ENCODE data around the gene ISOC2.
A peak's percentile ranks its signal among the peaks of the same experiment; 100 is the strongest.
"Not testable (repeated sequence)": the region's sequence is repeated elsewhere in the genome, so short reads cannot be mapped to it uniquely, and the experiment has no call there.

ISOC2 gene, protein sequence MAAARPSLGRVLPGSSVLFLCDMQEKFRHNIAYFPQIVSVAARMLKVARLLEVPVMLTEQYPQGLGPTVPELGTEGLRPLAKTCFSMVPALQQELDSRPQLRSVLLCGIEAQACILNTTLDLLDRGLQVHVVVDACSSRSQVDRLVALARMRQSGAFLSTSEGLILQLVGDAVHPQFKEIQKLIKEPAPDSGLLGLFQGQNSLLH

DNA sequence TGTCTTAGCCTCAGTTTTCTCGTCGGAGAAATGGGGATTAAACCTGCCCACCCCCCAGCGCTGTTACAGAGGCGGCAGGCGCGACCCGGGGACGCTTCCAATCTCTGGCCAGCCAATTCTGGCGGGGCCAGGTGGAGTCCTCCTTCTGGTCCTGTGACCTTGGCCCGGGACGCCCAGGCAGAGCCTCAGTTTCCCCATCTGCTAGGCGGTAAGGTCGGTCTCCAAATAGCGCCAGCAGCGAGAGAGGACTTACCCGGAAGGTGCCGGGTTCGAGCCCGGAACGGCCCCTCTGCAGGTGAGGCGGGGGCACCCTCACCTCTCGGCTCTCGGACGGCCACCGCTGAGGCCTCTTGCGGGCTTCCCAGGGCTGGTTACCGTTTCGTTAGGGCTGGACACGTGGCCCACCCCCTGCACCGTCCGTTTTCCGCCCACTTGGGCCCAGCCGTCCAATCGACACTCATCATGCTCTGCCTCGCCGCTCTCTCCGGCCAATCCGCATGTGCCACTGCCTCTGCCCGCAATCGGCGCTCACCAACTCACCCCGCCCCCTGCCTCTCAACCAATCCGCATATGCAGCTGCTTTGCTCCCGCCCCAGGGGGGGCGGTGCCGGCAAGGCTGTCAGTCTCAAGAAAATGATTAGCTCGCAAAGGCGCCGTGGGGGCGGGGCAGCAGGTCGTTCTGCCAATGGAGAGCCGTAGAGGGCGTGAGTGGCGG, at the start of gene ISOC2:
ISOC2 (minus strand) TSS at position 384 of the 715 bp plus-strand sequence. CDS start 5,156 bp downstream, outside the sequence.
- DNase-seq (ENCODE audit: low read depth), result peak; percentile 100

GRCh38 chr19:55508120-55508519, 46.7 kb upstream of the ISOC2 start:
- no peak for DNase-seq (ENCODE audit: low read depth)

DNA sequence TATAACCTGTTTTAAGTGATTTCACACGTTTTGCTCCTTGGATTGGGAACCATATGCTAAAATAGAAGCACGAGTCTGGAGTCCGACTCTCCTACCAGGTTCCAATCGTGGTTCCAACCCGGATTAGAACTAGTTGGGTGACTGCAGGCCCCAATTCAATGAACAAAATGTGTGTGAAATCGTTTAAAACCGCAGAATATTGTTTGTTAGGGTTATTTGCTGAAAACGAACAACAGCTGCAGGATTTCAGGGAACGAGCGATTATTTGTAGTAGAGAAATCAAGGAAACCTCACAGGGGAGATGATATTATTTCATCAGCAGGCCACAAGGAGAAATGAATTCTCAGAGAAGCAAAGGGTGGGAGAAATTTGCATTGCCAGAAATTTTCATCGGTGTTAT, 43.5 kb upstream of the ISOC2 start:
- DNase-seq (ENCODE audit: low read depth), result no peak

DNA sequence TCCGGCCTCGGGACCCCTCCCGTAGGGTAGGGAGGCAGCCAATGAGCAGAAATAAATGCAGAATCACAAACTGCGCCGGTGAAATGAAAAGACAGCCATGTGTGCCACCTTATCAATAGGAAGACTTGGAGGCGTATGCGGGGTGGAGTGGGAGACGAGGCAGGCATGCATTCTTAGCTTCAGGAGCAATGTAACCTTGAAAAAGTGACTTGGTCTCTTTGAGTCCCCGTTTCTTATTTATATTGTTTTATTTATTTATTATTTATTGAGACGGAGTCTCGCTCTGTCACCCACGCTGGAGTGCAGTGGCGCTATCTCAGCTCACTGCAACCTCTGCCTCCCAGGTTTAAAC, 42.8 kb upstream of the ISOC2 start:
- no peak for DNase-seq (ENCODE audit: low read depth)

GRCh38 chr19:55503502-55504251, 42.2 kb upstream of the ISOC2 start:
- peak; percentile 90 for DNase-seq (ENCODE audit: low read depth)

DNA sequence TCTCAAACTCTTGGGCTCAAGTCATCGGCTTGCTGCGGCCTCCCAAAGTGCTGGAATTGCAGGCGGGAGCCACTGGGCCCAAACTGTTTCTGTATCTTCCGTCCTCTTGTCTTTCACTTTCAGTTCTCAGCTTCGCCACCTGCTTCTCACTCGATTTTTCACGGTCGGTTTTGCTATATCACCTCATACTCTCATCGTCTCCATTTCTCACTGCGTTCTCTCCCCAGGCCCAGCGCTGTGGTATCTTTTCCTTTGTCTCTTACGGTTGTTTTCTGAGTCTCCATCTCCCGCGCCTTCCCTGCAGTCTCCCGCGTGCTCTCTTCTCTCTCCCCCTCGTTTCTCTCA, 41.7 kb upstream of the ISOC2 start:
- no peak for DNase-seq (ENCODE audit: low read depth)

DNA sequence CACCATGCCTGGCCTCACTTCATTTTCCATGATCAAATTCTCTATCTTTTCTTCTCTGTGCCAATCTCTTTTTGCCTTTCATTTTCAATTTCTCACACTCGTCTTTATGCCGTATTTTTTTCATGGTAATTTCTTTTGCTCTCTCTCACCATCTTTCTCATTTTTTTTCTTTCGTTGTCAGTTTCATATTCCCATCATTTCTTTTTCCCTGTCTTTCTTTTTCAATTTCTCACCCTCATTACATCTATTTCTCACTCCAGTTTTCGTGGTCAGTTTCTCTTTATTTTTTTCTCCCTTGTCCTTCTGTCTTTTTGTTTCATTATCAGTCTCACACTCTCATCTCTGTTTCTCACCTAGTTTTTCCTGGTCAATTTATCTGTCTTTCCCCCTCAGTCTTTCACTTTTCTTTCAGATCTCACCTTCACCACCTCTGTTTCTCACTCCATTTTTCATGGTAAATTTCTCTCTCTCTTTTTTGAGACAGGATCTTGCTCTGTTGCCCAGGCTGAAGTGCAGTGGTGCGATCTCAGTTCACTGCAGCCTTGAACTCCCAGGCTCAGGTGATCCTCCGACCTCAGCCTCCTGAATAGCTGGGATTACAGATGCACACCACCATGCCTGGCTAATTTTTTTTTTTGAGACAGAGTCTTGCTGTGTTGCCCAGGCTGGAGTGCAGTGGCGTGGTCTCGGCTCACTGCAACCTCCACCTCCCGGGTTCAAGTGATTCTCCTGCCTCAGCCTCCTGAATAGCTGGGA, 40.9 kb upstream of the ISOC2 start:
- DNase-seq (ENCODE audit: low read depth), result no peak

GRCh38 chr19:55500368-55500952, 39.0 kb upstream of the ISOC2 start:
- no peak for DNase-seq (ENCODE audit: low read depth)

GRCh38 chr19:55498246-55498840, 36.9 kb upstream of the ISOC2 start:
- DNase-seq (ENCODE audit: low read depth), result no peak

DNA sequence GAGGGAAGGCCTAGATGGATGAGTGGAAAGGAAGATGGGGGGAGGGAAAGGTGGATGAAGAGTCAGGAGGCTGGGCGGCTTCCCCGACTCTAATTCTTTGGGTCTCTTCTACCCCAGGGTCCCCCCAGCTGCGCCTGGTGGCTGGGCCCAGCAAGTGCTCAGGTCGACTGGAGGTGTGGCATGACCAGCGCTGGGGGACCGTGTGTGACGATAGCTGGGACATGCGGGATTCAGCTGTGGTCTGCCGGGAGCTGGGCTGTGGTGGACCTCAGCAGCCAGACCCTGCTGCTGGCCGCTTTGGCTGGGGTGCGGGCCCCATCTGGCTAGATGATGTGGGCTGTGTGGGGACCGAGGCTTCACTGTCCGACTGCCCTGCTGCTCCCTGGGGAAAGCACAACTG, 36.3 kb upstream of the ISOC2 start:
- no peak for DNase-seq (ENCODE audit: low read depth)

DNA sequence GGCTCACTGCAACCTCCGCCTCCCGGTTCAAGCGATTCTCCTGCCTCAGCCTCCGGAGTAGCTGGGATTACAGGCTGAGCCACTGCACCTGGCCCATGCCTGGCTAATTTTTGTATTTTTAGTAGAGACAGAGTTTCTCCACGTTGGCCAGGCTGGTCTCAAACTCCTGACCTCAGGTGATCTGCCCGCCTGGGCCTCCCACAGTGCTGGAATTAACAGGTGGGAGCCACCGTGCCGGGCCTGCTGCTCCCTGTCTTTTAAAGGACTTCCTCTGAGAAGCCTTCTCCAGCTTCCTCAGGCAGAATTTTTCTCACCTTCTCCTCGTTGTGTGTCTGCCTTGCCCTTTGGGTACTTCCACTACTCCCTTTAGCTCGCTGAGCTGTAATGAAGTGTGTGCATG, 35.4 kb upstream of the ISOC2 start:
- not testable (repeated sequence) for DNase-seq (ENCODE audit: low read depth)

DNA sequence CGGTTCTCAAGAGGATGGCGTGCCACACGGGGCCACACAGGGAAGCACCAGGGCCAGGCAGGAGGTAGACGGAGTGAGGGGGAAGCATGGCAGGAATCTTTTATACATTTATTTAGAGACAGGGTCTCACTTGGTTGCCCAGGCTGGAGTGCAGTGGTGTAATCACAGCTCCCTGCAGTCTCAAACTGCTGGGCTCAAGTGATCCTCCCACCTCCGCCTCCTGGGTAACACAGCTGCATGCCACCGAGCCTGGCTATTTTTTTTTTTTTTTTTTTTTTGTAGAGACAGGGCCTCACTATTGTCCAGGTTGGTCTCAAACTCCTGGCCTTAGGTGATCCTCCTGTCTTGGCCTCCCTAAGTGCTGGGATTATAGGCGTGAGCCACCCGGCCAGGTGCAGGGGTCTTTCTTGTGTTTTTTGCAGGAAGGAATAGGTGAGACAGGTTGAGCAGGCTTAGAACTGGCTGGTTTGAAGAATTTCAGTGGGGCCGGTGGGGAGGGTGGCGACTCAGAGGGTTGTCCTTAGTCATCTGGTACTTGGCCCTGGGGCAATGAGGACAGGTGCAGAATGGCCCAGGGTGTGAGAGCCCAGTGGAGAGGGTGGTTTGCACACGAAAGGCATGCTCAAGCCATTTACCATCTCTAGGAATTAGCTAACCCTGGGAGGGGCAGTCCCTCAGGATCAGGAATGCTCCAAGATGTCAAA, 34.4 kb upstream of the ISOC2 start:
- DNase-seq (ENCODE audit: low read depth), result no peak

- no peak for DNase-seq (ENCODE audit: low read depth)
Observed at GRCh38 chr19:55494172-55494761, 32.8 kb upstream of the ISOC2 start.

- DNase-seq (ENCODE audit: low read depth), result no peak
Observed at GRCh38 chr19:55493645-55494171, 32.3 kb upstream of the ISOC2 start.

- DNase-seq (ENCODE audit: low read depth), result no peak
Observed at GRCh38 chr19:55493052-55493644, 31.7 kb upstream of the ISOC2 start.

GRCh38 chr19:55492362-55492944, 31.0 kb upstream of the ISOC2 start:
- DNase-seq (ENCODE audit: low read depth), result no peak

- DNase-seq (ENCODE audit: low read depth), result no peak
Observed at GRCh38 chr19:55491546-55492360, 30.3 kb upstream of the ISOC2 start.

GRCh38 chr19:55490478-55491432, 29.3 kb upstream of the ISOC2 start:
- no peak for DNase-seq (ENCODE audit: low read depth)
